Activated CD4-positive, alpha-beta T cell treated with anti-CD3 and anti-CD28 coated beads, Interleukin-2, amount 10 ng/mL, durations not matched to agents 7 days and 5 days (primary cell): ENCODE results near the gene CCL28. TPM values are rescaled to one million over a fixed set of nuclear protein-coding genes. Genes with fewer than 3 reads are reported as not detected.

Experiments
- CTCF ChIA-PET: fragments of 350-600 bp; sonication (Branson Sonifier 250); formaldehyde crosslinking; loops from one replicate; lab custom pipeline; 2021; ENCODE audit warnings: antibody characterized with exemption; lab: Charles Lee
- POLR2A ChIA-PET: fragments of 350-600 bp; sonication (Branson Sonifier 250); formaldehyde crosslinking; loops from one replicate; lab custom pipeline; 2021; ENCODE audit warnings: antibody characterized with exemption; lab: Charles Lee
- DNase-seq: peaks from one replicate; pipeline ENCODE4 v3.0.0-alpha.2; 2020
- H3K27ac Mint-ChIP-seq: one replicate; pipeline ENCODE4 v1.8.0; 2021; ENCODE audit warnings: mild to moderate bottlenecking, moderate library complexity, mixed read lengths
- H3K27me3 Mint-ChIP-seq: one replicate; pipeline ENCODE4 v1.8.0; 2021; ENCODE audit warnings: mixed read lengths
- H3K36me3 Mint-ChIP-seq: one replicate; pipeline ENCODE4 v1.8.0; 2021; ENCODE audit warnings: low read depth, mixed read lengths
- H3K4me1 Mint-ChIP-seq: one replicate; pipeline ENCODE4 v1.8.0; 2021; ENCODE audit warnings: mixed read lengths
- H3K4me3 Mint-ChIP-seq: one replicate; pipeline ENCODE4 v1.8.0; 2021; ENCODE audit warnings: mild to moderate bottlenecking, moderate library complexity, mixed read lengths
- H3K9me3 Mint-ChIP-seq: one replicate; pipeline ENCODE4 v1.8.0; 2021; ENCODE audit warnings: mixed read lengths
- total RNA-seq, 2 experiments: library from RNA; stranded (reverse); gene quantifications; one replicate each; pipeline ENCODE4 v1.2.3, GENCODE V29; 2021

Gene CCL28
- total RNA-seq, 2 experiments from 2014 or later = 15.1 to 16.4 TPM

- POLR2A ChIA-PET = no interaction called here
- H3K27ac Mint-ChIP-seq = no peak overlapping the region
- peaks cover 11% of the 10 kb centered on the region for H3K27me3 Mint-ChIP-seq
- no peak for DNase-seq
- CTCF ChIA-PET = interaction anchor here (0.5 to 1.2 kb wide), 3 partner anchors 12 to 274 kb away, joined by 3 read pairs; no protein-coding TSS in a partner anchor
- H3K4me3 Mint-ChIP-seq = no peak overlapping the region
- peaks cover 3% of the 10 kb centered on the region for H3K4me1 Mint-ChIP-seq
- no peaks in the 10 kb centered on the region for H3K36me3 Mint-ChIP-seq
- H3K9me3 Mint-ChIP-seq = peaks cover 27% of the 10 kb centered on the region
Observed at GRCh38 chr5:43338862-43339261, 73.3 kb downstream of the CCL28 start.

- POLR2A ChIA-PET = no interaction called here
- CTCF ChIA-PET = no interaction called here
- Mint-ChIP-seq H3K27ac (no peak overlapping the region), H3K9me3 (peaks cover 33% of the 10 kb centered on the region), H3K4me1 (peaks cover 3% of the 10 kb centered on the region), H3K27me3 (peaks cover 2% of the 10 kb centered on the region), H3K4me3 (no peak overlapping the region), H3K36me3 (no peaks in the 10 kb centered on the region)
- DNase-seq = no peak
Observed at GRCh38 chr5:43336159-43336558, 76.0 kb downstream of the CCL28 start.

- peaks cover 33% of the 10 kb centered on the region for H3K9me3 Mint-ChIP-seq
- no peak overlapping the region for H3K27ac Mint-ChIP-seq
- DNase-seq = no peak
- peaks cover 2% of the 10 kb centered on the region for H3K27me3 Mint-ChIP-seq
- POLR2A ChIA-PET = no interaction called here
- peaks cover 3% of the 10 kb centered on the region for H3K4me1 Mint-ChIP-seq
- CTCF ChIA-PET = no interaction called here
- no peaks in the 10 kb centered on the region for H3K36me3 Mint-ChIP-seq
- no peak overlapping the region for H3K4me3 Mint-ChIP-seq
Observed at GRCh38 chr5:43335681-43336080, 76.5 kb downstream of the CCL28 start.

GRCh38 chr5:43332401-43332800 lies 79.8 kb downstream of the CCL28 start:
- Mint-ChIP-seq H3K4me3 (no peak overlapping the region), H3K36me3 (no peaks in the 10 kb centered on the region), H3K27ac (no peak overlapping the region), H3K4me1 (peaks cover 3% of the 10 kb centered on the region), H3K27me3 (peaks cover 2% of the 10 kb centered on the region), H3K9me3 (peaks cover 29% of the 10 kb centered on the region)
- no peak for DNase-seq
- ChIA-PET POLR2A (no interaction called here), CTCF (no interaction called here)

Other genes starting within 250 kb of the CCL28 start
- gene NIM1K, start 220.2 kb downstream of the CCL28 start, total RNA-seq = under 1 TPM; 0.50 to 0.75 TPM
- 10 to 100 TPM; 54.3 to 57.5 TPM for gene HMGCS1, start 99.0 kb downstream of the CCL28 start, total RNA-seq
- gene TMEM267, start 71.5 kb upstream of the CCL28 start, total RNA-seq = 10 to 100 TPM; 14.5 to 16.4 TPM
- gene C5orf34, start 102.8 kb upstream of the CCL28 start, total RNA-seq = 10 to 100 TPM; 10.7 to 11.0 TPM
- gene PAIP1, start 144.7 kb upstream of the CCL28 start, total RNA-seq = 10 to 100 TPM; 35.3 to 37.1 TPM
- gene NNT, start 190.8 kb upstream of the CCL28 start, total RNA-seq = 100 to 1,000 TPM; 101 to 108 TPM